DOHH2 (cell line): ENCODE data around the gene THRSP.

Source experiments
- H3F3A ChIP-seq: fragments of 200-600 bp; sonication (generic), shearing (Covaris generic); 2 replicates; pipeline ENCODE4 v1.6.0; 2016; ENCODE audit warnings: antibody characterized with exemption, mild to moderate bottlenecking; ENCODE audit not compliant: control insufficient read depth, insufficient read depth
- H3K27ac ChIP-seq: fragments of 200-600 bp; sonication (generic); 2 replicates; pipeline ENCODE4 v1.5.1; 2014; ENCODE audit warnings: low read depth, mild to moderate bottlenecking, low read length, moderate library complexity
- H3K27me3 ChIP-seq: fragments of 200-600 bp; sonication (generic); 2 replicates; pipeline ENCODE4 v1.6.1; 2014; ENCODE audit warnings: mild to moderate bottlenecking, low read length, mixed read lengths; ENCODE audit not compliant: control insufficient read depth
- H3K36me3 ChIP-seq: fragments of 200-600 bp; sonication (generic); 2 replicates; pipeline ENCODE4 v1.6.1; 2014; ENCODE audit warnings: mild to moderate bottlenecking, low read length, moderate library complexity, mixed read lengths; ENCODE audit not compliant: control insufficient read depth
- H3K4me1 ChIP-seq: fragments of 200-600 bp; sonication (generic); 2 replicates; pipeline ENCODE4 v1.6.1; 2014; ENCODE audit warnings: mild to moderate bottlenecking, low read length, mixed read lengths; ENCODE audit not compliant: control insufficient read depth
- H3K4me2 ChIP-seq: fragments of 200-600 bp; sonication (generic); 2 replicates; pipeline ENCODE4 v1.6.0; 2014; ENCODE audit warnings: mild to moderate bottlenecking, low read length, moderate library complexity
- H3K4me3 ChIP-seq: fragments of 200-600 bp; sonication (generic); 2 replicates; pipeline ENCODE4 v1.5.1; 2014; ENCODE audit warnings: mild to moderate bottlenecking, low read length, mixed read lengths
- H3K79me2 ChIP-seq: fragments of 200-600 bp; sonication (generic); 2 replicates; pipeline ENCODE4 v1.6.1; 2014; ENCODE audit warnings: mild to moderate bottlenecking, low read length, mixed read lengths; ENCODE audit not compliant: control insufficient read depth
- H3K9me2 ChIP-seq: fragments of 200-600 bp; sonication (generic); replicated peaks from 2 replicates; pipeline ENCODE4 v1.6.1; 2014; ENCODE audit warnings: mild to moderate bottlenecking, low read length, mixed read lengths; ENCODE audit not compliant: control insufficient read depth
- H3K9me3 ChIP-seq: fragments of 200-600 bp; sonication (generic); 2 replicates; pipeline ENCODE4 v1.6.1; 2014; ENCODE audit warnings: antibody characterized with exemption, low read length, mixed read lengths; ENCODE audit not compliant: control insufficient read depth, insufficient read depth
- H4K20me1 ChIP-seq: fragments of 200-600 bp; sonication (generic); 2 replicates; pipeline ENCODE4 v1.6.0; 2014; ENCODE audit warnings: low read depth, mild to moderate bottlenecking, antibody characterized with exemption, low read length, moderate library complexity; ENCODE audit not compliant: control insufficient read depth, insufficient read depth
- CTCF ChIP-seq: fragments of 200-600 bp; sonication (generic); IDR thresholded peaks from one replicate; pipeline ENCODE4 v1.5.1; 2014; ENCODE audit warnings: antibody characterized with exemption, mild to moderate bottlenecking, low read depth, low read length; ENCODE audit not compliant: poor library complexity, severe bottlenecking
- EZH2phosphoT487 ChIP-seq: fragments of 200-600 bp; sonication (generic); IDR thresholded peaks from 2 replicates; pipeline ENCODE4 v1.6.1; 2017; ENCODE audit warnings: borderline replicate concordance, mild to moderate bottlenecking, antibody characterized with exemption, low read length, moderate library complexity, mixed read lengths

The THRSP gene

GRCh38 chr11:78100261-78100660 lies 36.6 kb downstream of the THRSP start:
- Histone ChIP-seq H3K4me1 (no peaks in the 10 kb centered on the region), H4K20me1 (no peaks in the 10 kb centered on the region), H3K79me2 (no peaks in the 10 kb centered on the region), H3K4me2 (no peak overlapping the region), H3K36me3 (peaks cover 41% of the 10 kb centered on the region), H3K4me3 (no peak overlapping the region), H3K9me2 (no peaks in the 10 kb centered on the region), H3K27me3 (no peaks in the 10 kb centered on the region), H3K9me3 (no peaks in the 10 kb centered on the region), H3F3A (peaks cover 3% of the 10 kb centered on the region; the same call in 1 of the 2 replicates), H3K27ac (no peak overlapping the region)
- TF ChIP-seq EZH2phosphoT487: no peak
- TF ChIP-seq CTCF: no peak

GRCh38 chr11:78100676-78101472 lies 37.2 kb downstream of the THRSP start:
- Histone ChIP-seq H3K9me3 (no peaks in the 10 kb centered on the region), H3K27me3 (no peaks in the 10 kb centered on the region), H3K4me2 (no peak overlapping the region), H3K27ac (no peak overlapping the region), H3F3A (peaks cover 3% of the 10 kb centered on the region; the same call in 1 of the 2 replicates), H3K9me2 (no peaks in the 10 kb centered on the region), H3K4me1 (no peaks in the 10 kb centered on the region), H3K36me3 (peaks cover 41% of the 10 kb centered on the region), H4K20me1 (no peaks in the 10 kb centered on the region), H3K79me2 (no peaks in the 10 kb centered on the region), H3K4me3 (no peak overlapping the region)
- TF ChIP-seq EZH2phosphoT487: no peak
- TF ChIP-seq CTCF: no peak

- Histone ChIP-seq H3K27ac (no peak overlapping the region), H3K9me2 (no peaks in the 10 kb centered on the region), H3K4me3 (no peak overlapping the region), H3F3A (no peaks in the 10 kb centered on the region), H3K4me1 (no peaks in the 10 kb centered on the region), H4K20me1 (no peaks in the 10 kb centered on the region), H3K9me3 (no peaks in the 10 kb centered on the region), H3K4me2 (no peak overlapping the region), H3K79me2 (no peaks in the 10 kb centered on the region), H3K27me3 (no peaks in the 10 kb centered on the region), H3K36me3 (peaks cover 47% of the 10 kb centered on the region)
- no peak for TF ChIP-seq CTCF
- no peak for TF ChIP-seq EZH2phosphoT487
These were observed 45.7 kb downstream of the THRSP start for GRCh38 chr11:78109081-78110015.
